GM18951 (cell line): Measurements from ENCODE around the gene TMEM253.

Experiments used
- POLR2A ChIP-seq: IDR thresholded peaks from 4 replicates; pipeline ENCODE4 v1.6.1; 2011; ENCODE audit warnings: mild to moderate bottlenecking; ENCODE audit not compliant: insufficient read length, insufficient read depth; ENCODE audit errors: extremely low read depth
- in situ Hi-C: fragments of 300-500 bp; cut with MboI; formaldehyde crosslinking; loops from one replicate; pipeline ENCODE4 v1.12.0; 2022; ENCODE audit warnings: low sequenced_read_pairs, mixed read lengths, inconsistent platforms; ENCODE audit not compliant: unreplicated experiment

Gene TMEM253

DNA sequence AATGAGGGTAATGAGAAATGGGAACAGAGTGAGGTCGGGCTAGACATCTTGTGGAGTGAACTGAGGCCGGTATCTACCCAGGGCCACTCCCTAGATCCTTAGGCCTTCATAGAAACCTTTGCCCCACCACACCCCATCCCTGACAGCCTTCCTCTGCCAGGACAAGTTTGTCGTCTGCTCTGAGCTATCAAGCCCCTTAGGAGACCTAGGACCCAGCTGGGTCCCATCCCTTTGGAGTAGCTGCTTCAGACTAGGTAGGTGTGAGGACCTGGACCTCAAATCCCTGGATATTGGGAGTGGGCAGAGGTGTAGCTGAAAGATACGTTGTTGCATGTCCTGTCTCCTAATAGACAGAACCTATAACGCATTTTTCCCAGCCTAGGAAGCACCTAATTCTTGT, at the start of gene TMEM253:
TSS of gene TMEM253 (plus strand) at position 136 of the 400 bp plus-strand sequence. CDS start 278 bp downstream, outside the sequence.
- in situ Hi-C loops = no loop called here

DNA sequence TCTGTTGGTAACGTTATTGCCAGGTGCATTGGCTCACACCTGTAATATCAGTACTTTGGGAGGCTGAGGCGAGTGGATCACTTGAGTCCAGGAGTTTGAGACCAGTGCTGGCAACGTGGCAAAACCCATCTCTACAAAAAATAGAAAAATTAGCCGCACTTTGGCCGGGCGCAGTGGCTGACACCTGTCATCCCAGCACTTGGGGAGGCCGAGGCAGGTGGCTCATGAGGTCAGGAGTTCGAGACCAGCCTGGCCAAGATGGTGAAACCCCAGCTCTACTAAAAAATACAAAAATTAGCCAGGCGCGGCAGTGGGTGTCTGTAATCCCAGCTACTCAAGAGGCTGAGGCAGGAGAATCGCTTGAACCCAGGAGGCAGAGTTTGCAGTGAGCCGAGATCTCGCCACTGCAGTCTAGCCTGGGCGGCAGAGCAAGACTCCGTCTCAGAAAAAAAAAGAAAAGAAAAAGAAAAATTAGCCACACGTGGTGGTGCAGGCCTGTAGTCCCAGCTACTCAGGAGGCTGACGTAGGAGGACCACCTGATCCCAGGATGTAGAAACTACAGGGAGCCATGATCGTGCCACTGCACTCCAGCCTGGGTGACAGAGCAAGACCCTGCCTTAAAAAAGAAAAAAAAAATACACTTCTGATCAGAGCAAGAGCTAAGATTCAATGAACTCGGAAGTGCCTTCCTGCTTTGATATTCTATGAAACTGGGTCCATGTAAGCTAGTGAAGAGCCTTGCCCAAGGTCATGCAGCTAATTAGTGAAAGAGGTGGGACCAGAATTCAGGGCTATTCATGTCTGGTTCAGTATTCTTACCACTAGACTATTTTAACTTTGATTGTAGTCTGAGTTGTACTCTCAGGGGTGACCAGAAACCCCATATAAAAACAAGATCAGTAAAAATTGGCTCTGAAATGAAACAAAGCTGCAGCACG, 47.4 kb upstream of the TMEM253 start:
- TF ChIP-seq POLR2A = no peak
- in situ Hi-C loops = no loop called here

More for the DNA sequence above, at the start of gene TMEM253:
- TF ChIP-seq POLR2A = no peak

DNA sequence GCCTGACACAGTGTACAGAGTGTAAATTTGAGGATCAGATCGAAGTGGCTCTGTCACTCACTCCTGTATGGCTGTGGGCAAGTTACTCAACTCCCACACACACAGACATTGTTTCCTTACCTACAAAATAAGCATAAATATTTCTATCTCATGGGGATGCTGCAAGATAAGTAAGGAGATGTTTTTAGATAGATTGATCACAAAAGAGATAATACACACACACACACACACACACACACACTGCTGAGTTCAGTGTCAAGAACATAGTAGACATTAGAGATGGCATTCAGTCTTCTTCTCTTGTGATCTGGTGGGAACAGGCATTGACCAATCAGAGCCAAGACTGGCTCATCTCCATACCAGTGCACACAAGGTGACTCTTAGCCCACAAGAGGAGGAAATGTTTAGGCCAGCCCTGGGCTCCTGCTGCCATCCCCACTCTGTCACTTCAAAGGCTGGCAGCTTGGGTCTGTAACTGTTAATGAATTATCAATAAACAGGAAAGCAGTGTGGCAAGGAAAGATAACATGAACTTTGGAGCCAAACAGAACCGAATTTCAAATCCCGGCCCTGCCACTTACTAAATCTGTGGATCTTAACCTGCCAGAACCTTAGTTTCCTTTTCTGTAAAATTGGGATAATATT, 46.6 kb upstream of the TMEM253 start:
- in situ Hi-C loops = no loop called here
- TF ChIP-seq POLR2A = no peak

DNA sequence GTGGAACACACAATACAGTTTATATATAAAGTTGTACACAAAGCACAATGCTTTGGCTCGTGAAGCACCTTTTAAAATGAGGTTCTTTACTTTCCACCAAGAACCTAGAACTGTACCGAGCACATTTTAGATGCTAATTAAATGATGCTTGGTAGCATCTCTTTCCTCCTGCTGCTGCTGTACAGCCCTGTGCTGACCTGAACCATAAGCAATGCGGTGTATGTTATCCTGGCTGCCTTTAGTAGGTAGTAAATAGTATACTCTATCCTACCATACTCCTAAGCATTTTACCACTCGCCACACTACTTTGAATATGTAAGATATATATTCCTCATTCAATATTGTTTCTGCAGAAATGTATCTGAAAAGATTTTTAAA, 46.1 kb upstream of the TMEM253 start:
- in situ Hi-C loops = no loop called here
- no peak for TF ChIP-seq POLR2A

DNA sequence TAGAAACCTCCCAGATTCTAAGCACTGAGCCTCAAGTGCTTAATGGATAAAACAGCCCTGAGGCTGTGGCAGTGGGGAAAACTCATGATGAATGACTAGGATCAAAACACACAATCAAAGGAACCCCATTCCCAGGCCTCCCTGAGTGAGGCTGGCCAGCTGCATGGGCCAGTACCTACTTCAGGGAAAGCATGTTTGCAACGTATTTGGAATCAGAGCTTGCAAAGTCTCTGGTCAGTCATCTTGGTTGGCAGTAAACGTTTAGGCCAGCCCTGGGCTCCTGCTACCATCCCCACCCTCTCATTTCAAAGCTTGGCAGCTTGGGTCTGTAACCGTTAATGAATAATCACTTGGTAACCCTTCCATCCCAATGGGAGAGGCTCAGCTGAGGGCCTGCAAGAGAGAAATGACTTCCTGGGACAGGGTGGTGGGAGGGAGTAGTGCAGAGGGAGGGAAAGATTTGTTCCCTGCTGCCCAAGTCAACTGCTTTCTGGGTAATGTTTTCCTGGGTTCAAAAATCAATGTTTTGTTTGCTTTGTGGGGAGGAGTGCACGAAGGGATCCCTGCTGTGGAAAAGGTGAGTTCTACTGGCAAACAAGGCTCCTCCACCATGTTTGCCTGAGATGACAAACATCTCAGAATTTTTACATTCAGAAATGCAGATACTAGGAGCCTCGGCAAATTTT, 45.3 kb upstream of the TMEM253 start:
- in situ Hi-C loops = no loop called here
- TF ChIP-seq POLR2A = no peak

DNA sequence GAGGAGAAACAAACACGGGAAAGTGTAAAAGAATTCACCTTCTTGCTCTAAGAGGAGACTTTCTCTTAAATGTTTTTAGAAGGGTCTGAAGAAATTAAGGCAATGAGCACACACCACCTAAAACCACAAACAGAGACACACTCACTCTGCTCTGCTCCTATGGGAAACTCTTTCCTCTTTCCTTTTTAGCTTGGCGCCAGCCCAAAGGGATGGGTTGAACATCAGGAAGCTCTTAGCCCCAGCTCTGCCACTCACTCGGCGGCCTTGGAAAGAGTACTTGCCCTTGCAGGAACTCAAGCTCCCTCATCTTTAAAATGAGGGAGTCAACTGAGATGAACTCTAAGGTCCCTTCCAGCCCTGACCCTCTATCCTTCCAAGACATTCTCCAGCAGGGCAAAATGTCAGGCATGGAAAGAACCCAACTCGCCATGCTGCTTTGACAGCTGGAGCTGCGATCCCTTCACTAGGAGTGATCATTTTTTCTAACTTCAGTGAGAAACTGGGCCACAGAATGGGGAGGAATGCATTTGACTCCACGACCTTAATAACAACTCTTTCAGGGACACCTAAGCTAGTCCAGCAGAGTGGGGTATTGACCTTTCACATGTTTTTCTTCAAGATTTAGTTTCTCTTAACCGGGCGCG, 44.2 kb upstream of the TMEM253 start:
- no peak for TF ChIP-seq POLR2A
- in situ Hi-C loops = no loop called here

DNA sequence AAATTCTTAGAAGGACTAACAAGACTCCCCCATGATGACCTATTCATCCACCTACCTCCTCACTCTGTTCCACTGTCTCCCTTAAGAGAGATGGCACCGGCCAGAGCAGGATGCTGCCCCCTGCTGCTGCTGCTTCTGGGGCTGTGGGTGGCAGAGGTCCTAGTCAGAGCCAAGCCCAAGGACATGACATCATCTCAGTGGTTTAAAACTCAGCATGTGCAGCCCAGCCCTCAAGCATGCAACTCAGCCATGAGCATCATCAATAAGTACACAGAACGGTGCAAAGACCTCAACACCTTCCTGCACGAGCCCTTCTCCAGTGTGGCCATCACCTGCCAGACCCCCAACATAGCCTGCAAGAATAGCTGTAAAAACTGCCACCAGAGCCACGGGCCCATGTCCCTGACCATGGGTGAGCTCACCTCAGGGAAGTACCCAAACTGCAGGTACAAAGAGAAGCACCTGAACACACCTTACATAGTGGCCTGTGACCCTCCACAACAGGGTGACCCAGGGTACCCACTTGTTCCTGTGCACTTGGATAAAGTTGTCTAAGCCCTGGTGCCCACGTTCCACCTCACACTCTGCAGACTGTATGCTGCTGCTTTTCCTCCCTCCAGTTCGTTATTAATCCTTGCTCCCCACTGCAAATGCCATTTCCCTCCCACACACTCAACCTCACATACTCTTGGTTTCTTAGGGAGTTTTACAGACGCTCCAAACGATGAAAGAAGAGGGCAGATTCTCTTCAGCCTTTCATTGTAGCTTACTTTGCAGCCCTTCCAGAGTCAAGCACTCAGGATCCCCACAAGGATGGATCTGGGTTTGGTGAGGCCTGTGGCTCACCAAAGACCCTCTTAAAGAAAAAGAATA, 42.8 kb upstream of the TMEM253 start, which contains the start of gene RNASE8:
TSS of gene RNASE8 (plus strand) at position 20 of the 873 bp plus-strand sequence. CDS start at position 91, 71 bp downstream.
- in situ Hi-C loops = no loop called here
- no peak for TF ChIP-seq POLR2A

DNA sequence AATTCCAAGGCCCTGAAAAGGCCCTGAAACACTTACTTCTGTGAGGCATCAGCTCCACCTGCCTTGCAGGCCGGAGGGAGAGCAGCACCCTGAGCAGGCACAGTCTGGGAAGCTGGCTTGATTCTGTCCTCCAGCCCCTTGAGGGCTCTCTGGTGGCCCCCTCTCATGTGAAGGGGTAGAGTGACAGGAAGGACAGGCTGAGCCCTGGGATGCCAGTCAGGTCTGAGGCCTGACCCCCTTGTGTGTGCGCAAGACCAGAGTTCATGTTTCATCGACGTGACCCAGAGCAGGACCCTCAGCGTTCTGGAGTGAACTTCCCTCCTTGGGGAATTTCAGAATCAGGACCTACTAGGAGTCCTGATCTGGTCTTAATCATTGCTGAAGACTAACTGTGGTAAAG, 42.0 kb upstream of the TMEM253 start:
- in situ Hi-C loops = no loop called here
- TF ChIP-seq POLR2A = no peak

DNA sequence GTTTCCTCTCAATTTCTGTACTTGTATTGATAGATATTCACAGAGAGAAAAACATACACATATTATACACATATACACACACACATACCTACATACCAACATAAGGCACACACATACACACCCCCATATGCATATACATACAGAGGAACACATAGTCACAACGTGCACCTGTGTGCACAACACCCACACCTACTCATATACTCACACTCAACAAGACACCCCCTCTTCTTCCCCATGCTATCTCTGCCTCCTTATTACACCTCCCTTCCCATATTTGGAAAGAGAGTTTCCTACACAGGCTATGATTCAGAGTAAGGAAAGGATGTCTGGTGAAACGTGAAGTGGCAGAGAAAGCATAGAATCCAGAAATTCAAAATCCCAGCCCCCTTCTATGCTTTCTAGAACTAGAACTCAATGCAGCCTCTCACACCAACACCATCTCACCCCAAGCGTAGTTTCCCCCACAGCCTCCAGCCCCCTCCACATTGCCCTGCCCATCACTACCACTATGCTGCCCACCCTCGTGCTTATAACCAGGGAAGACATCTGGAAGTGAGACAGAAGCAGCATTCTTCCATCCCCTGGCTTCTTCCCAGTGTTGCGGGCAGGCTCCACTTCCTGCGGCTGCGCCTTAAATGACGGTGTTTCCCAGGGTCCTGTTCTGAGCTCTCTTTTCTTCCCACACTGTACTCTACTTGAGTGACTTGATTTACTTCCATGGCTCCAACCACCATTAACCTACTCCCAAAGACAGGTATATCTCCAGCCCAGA, 40.8 kb upstream of the TMEM253 start:
- in situ Hi-C loops = no loop called here
- no peak for TF ChIP-seq POLR2A

DNA sequence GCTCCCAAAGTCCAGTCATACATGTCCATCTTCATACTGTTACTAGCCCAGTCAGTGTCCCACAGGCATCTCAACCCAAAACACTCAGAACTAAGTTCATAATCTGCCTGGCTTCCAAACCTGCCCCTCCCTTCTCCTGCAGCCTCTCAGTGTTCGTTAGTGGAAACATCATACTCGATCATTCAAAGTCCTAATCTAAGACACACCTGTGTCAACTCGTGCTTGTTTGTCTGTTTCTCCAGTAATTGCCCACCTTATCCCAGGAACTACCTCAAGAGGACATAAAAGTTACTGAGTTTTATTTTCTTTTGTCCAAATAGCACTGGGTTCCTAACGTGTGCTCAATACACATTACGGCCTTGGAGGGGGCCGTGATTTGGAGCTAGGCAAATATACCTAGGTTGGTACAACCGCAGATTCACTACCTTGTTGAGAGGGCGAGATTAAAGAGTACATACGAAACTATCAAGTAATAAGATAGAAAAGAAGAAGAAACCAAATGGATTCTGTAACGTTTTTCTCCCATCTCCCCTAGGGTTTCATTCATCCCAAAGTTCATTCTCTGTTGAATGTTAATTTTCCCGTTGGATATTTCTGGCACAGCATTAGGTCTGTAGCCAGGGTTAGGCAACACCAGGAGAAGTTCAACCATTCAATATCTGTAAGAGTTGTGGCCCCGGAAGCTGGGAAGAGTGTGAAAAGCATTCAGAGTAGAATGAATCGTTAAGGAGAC, 40.1 kb upstream of the TMEM253 start:
- in situ Hi-C loops = no loop called here
- no peak for TF ChIP-seq POLR2A

DNA sequence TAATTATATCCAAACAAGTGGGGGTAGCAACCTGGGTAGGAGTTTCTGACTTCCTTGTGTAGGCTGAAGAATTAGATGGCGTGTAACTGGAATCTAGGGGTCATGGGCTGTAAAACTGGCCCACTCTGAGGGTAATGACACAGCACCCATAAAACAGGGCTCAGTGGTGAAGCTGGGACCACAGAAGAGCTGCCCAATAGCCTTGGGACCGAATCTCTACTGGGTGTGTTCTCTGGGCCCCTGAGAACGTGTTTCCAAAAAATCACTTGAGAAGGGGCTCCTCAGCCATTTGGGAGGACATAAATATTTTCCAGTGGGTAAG, 39.6 kb upstream of the TMEM253 start:
- TF ChIP-seq POLR2A = no peak
- in situ Hi-C loops = no loop called here

DNA sequence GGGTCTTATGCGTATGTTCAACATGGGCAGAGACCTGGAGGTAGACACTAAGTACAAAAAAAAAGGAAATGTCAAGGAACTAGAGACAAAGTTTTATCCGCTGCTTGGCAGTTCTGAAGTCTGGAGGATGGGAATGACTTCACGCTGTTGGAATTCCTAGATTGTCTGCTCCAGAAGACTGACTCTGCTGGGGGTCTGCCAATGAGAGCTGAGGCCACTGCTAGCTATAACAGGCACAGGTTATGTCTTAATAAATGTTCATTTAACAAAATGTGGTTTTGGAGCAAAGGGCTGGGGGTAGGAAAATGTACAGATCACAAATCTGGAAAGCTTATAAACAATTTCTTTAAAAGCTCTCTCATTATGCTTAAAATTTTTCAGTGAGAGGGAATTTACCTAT, 37.4 kb upstream of the TMEM253 start:
- no peak for TF ChIP-seq POLR2A
- in situ Hi-C loops = no loop called here
